ENCODE measurements around the gene EHF. TPM values are rescaled to one million over a fixed set of nuclear protein-coding genes. Genes with fewer than 3 reads are reported as not detected.

Gene EHF
- total and polyA plus RNA-seq, 2 of the 13 experiments (the other 11 are each of a cell fraction or from before 2014, with no cell fraction given), result 0.04 to 0.46 TPM

DNA sequence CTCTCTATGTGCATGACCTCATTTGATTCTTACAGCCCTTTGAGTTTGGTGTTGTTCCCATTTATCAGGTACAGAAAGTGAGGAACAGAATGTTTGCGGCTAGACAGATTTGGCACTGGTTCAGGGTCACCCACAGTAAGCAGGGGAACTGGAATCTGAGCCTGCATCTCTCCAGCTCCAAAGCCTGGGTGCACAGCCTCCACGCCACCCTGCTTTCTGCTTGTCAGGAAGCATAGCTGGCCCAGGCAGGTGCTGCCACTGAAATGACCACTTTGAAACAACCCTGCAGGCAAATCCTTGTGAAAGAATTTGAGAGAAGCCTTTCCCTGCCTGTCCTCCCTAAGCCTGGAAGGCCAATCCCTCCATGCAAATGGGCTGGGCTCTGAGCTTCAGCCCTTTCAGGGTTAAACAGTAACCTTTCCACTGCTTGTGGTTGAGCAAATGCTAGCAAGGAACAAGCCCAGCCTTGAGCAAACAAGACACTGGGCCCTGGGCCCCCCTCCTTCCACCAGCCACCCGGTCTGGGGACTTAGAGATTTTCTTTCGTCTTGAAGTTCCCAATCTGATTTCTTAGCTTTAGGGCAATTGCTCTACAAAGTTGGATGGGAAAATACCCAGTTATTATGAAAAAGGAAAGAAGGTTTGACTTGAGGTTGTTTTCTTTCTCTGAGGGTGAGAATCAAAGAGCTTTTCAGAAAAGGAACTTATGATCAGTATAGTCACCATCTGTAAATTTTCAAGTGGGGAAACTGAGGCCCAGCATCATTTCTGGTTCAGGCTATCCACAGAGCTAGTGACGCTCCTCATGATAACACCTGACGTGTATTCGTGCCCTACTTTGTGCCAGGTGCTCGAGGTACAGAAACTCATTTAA is 19.4 kb downstream of the EHF start (continued):
- TF ChIP-seq NKX3-1 (CRISPR knock-in tag; IDR thresholded peaks at IDR 0.05), result no peak
- TF ChIP-seq ZNF329 (CRISPR knock-in tag; IDR thresholded peaks at IDR 0.05; ENCODE audit: low read depth), result no peak
- TF ChIP-seq, protein P1, sequence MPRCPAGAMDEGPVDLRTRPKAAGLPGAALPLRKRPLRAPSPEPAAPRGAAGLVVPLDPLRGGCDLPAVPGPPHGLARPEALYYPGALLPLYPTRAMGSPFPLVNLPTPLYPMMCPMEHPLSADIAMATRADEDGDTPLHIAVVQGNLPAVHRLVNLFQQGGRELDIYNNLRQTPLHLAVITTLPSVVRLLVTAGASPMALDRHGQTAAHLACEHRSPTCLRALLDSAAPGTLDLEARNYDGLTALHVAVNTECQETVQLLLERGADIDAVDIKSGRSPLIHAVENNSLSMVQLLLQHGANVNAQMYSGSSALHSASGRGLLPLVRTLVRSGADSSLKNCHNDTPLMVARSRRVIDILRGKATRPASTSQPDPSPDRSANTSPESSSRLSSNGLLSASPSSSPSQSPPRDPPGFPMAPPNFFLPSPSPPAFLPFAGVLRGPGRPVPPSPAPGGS (CRISPR knock-in tag; IDR thresholded peaks at IDR 0.05), result no peak
- no peak for TF ChIP-seq CREB1 (IDR thresholded peaks at IDR 0.05)
- no peak for TF ChIP-seq CREB1 (CRISPR knock-in tag; IDR thresholded peaks at IDR 0.05)
- TF ChIP-seq ZNF652 (CRISPR knock-in tag; IDR thresholded peaks at IDR 0.05; ENCODE audit: borderline replicate concordance, low read depth), result peak; percentile 97
- TF ChIP-seq, protein P2, sequence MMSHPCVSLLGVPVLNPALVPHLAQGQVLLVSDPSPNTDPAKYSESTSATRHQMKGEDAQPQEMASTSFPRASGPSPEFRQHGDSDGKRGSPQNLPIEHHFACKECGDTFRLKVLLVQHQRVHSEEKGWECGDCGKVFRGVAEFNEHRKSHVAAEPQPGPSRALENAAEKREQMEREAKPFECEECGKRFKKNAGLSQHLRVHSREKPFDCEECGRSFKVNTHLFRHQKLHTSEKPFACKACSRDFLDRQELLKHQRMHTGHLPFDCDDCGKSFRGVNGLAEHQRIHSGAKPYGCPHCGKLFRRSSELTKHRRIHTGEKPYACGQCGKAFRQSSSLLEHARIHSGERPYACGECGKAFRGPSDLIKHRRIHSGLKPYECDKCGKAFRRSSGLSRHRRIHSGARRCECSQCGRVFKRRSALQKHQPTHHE (CRISPR knock-in tag; IDR thresholded peaks at IDR 0.05; ENCODE audit: borderline replicate concordance), result no peak
- TF ChIP-seq ZNF430 (CRISPR knock-in tag; IDR thresholded peaks at IDR 0.05), result no peak
- TF ChIP-seq ZNF550 (CRISPR knock-in tag; IDR thresholded peaks at IDR 0.05; ENCODE audit: borderline replicate concordance), result no peak
- no peak for TF ChIP-seq ZNF17 (CRISPR knock-in tag; IDR thresholded peaks at IDR 0.05)
- no peak for TF ChIP-seq XBP1 (CRISPR knock-in tag; IDR thresholded peaks at IDR 0.05)
- no peak for TF ChIP-seq ZBTB20 (CRISPR knock-in tag; IDR thresholded peaks at IDR 0.05; ENCODE audit: borderline replicate concordance, low read depth)
- no peak for TF ChIP-seq ZNF773 (CRISPR knock-in tag; IDR thresholded peaks at IDR 0.05; ENCODE audit: borderline replicate concordance)
- TF ChIP-seq JARID2 (CRISPR knock-in tag; IDR thresholded peaks at IDR 0.05; ENCODE audit: insufficient replicate concordance), result no peak
- TF ChIP-seq, protein P3, sequence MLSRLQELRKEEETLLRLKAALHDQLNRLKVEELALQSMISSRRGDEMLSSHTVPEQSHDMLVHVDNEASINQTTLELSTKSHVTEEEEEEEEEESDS (CRISPR knock-in tag; IDR thresholded peaks at IDR 0.05; ENCODE audit: borderline replicate concordance), result no peak
- TF ChIP-seq, protein P4, sequence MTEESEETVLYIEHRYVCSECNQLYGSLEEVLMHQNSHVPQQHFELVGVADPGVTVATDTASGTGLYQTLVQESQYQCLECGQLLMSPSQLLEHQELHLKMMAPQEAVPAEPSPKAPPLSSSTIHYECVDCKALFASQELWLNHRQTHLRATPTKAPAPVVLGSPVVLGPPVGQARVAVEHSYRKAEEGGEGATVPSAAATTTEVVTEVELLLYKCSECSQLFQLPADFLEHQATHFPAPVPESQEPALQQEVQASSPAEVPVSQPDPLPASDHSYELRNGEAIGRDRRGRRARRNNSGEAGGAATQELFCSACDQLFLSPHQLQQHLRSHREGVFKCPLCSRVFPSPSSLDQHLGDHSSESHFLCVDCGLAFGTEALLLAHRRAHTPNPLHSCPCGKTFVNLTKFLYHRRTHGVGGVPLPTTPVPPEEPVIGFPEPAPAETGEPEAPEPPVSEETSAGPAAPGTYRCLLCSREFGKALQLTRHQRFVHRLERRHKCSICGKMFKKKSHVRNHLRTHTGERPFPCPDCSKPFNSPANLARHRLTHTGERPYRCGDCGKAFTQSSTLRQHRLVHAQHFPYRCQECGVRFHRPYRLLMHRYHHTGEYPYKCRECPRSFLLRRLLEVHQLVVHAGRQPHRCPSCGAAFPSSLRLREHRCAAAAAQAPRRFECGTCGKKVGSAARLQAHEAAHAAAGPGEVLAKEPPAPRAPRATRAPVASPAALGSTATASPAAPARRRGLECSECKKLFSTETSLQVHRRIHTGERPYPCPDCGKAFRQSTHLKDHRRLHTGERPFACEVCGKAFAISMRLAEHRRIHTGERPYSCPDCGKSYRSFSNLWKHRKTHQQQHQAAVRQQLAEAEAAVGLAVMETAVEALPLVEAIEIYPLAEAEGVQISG (CRISPR knock-in tag; IDR thresholded peaks at IDR 0.05), result peak; percentile 66
- TF ChIP-seq, protein P5, sequence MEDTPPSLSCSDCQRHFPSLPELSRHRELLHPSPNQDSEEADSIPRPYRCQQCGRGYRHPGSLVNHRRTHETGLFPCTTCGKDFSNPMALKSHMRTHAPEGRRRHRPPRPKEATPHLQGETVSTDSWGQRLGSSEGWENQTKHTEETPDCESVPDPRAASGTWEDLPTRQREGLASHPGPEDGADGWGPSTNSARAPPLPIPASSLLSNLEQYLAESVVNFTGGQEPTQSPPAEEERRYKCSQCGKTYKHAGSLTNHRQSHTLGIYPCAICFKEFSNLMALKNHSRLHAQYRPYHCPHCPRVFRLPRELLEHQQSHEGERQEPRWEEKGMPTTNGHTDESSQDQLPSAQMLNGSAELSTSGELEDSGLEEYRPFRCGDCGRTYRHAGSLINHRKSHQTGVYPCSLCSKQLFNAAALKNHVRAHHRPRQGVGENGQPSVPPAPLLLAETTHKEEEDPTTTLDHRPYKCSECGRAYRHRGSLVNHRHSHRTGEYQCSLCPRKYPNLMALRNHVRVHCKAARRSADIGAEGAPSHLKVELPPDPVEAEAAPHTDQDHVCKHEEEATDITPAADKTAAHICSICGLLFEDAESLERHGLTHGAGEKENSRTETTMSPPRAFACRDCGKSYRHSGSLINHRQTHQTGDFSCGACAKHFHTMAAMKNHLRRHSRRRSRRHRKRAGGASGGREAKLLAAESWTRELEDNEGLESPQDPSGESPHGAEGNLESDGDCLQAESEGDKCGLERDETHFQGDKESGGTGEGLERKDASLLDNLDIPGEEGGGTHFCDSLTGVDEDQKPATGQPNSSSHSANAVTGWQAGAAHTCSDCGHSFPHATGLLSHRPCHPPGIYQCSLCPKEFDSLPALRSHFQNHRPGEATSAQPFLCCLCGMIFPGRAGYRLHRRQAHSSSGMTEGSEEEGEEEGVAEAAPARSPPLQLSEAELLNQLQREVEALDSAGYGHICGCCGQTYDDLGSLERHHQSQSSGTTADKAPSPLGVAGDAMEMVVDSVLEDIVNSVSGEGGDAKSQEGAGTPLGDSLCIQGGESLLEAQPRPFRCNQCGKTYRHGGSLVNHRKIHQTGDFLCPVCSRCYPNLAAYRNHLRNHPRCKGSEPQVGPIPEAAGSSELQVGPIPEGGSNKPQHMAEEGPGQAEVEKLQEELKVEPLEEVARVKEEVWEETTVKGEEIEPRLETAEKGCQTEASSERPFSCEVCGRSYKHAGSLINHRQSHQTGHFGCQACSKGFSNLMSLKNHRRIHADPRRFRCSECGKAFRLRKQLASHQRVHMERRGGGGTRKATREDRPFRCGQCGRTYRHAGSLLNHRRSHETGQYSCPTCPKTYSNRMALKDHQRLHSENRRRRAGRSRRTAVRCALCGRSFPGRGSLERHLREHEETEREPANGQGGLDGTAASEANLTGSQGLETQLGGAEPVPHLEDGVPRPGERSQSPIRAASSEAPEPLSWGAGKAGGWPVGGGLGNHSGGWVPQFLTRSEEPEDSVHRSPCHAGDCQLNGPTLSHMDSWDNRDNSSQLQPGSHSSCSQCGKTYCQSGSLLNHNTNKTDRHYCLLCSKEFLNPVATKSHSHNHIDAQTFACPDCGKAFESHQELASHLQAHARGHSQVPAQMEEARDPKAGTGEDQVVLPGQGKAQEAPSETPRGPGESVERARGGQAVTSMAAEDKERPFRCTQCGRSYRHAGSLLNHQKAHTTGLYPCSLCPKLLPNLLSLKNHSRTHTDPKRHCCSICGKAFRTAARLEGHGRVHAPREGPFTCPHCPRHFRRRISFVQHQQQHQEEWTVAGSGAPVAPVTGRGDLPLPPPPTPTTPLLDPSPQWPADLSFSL (CRISPR knock-in tag; IDR thresholded peaks at IDR 0.05), result no peak

Data from HepG2 (cell line).